Fibroblast of villous mesenchyme (primary cell): Measurements from ENCODE around the gene NHERF1. TPM values are rescaled to one million over a fixed set of nuclear protein-coding genes. Genes with fewer than 3 reads are reported as not detected.
A peak's percentile ranks its signal among the peaks of the same experiment; 100 is the strongest.

Experiments used
- DNase-seq: peaks from one replicate; pipeline ENCODE4 v3.0.0-alpha.2; 2010; ENCODE audit warnings: low read depth
- H3K4me3 ChIP-seq: 2 replicates; pipeline ENCODE4 v1.5.1; 2011; ENCODE audit warnings: low read depth, mild to moderate bottlenecking, low read length
- total RNA-seq: library from RNA; depleted of rRNA; stranded (reverse); fragments of >200 nt; gene quantifications from 2 replicates; pipeline ENCODE4 v1.2.3, GENCODE V29; 2012
- TF ChIP-seq, protein P1 (sequence below): IDR thresholded peaks from 2 replicates; pipeline ENCODE4 v1.5.1; 2012; ENCODE audit warnings: low read depth, mild to moderate bottlenecking, low read length; ENCODE audit not compliant: insufficient read depth

NHERF1 gene
- total RNA-seq, 1 donor = 20.7 TPM

GRCh38 chr17:74798239-74798707 lies 49.8 kb downstream of the NHERF1 start:
- no peak overlapping the region for H3K4me3 ChIP-seq
- TF ChIP-seq, protein P1, sequence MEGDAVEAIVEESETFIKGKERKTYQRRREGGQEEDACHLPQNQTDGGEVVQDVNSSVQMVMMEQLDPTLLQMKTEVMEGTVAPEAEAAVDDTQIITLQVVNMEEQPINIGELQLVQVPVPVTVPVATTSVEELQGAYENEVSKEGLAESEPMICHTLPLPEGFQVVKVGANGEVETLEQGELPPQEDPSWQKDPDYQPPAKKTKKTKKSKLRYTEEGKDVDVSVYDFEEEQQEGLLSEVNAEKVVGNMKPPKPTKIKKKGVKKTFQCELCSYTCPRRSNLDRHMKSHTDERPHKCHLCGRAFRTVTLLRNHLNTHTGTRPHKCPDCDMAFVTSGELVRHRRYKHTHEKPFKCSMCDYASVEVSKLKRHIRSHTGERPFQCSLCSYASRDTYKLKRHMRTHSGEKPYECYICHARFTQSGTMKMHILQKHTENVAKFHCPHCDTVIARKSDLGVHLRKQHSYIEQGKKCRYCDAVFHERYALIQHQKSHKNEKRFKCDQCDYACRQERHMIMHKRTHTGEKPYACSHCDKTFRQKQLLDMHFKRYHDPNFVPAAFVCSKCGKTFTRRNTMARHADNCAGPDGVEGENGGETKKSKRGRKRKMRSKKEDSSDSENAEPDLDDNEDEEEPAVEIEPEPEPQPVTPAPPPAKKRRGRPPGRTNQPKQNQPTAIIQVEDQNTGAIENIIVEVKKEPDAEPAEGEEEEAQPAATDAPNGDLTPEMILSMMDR = no peak
- peak; percentile 53 for DNase-seq

GRCh38 chr17:74799097-74799496 lies 50.7 kb downstream of the NHERF1 start:
- no peak overlapping the region for H3K4me3 ChIP-seq
- no peak for DNase-seq
- TF ChIP-seq, protein P1 = no peak

DNA sequence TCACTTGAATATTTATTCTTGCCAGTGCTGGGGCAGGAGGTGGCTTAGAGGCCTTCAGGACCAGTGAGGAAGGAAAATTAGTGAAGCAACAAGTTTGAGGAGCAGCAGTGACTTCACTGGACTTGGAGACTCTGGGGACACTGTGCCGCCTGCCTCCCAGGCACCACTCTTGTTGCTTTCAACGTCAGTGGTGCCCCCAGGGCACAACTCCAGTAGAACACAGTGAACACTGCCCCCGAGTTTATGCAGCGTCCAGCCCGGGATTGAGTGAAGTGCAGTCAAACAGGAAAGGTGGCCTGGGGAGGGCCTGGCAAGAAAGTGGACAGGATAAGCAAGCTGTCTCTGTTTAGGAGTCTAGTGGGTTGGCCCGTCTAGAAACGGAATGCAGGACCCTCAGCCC lies 52.1 kb downstream of the NHERF1 start:
- TF ChIP-seq, protein P1 = no peak
- no peak overlapping the region for H3K4me3 ChIP-seq
- no peak for DNase-seq

GRCh38 chr17:74801896-74802295 lies 53.5 kb downstream of the NHERF1 start:
- no peak for DNase-seq
- TF ChIP-seq, protein P1 = no peak
- H3K4me3 ChIP-seq = no peak overlapping the region

DNA sequence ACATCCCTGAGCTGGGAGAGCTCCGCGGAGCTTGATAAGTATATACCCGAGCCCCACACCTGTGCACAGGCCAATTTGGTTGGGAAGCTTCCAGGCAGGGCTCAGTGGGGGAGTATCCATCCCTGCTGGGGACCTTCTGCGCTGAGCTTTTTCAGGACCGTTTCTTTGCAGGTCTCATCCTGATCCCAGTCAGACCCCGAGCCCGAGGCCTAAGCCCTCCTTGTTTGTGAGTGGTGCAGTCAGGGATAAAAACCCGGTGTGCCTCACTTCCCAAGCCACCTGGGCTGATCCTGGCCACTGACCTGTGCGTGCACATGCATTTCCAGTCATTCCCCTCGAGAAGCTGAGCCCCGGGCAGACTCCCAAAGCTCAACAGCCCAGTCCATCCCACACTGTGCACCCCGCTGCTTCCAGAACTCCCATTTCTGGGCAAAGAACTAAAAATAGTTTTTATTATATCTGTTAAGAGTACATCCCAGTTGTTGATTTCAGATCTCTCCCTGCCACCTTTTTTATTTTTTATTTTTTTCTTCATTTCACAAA lies 55.0 kb downstream of the NHERF1 start:
- no peak for DNase-seq
- H3K4me3 ChIP-seq = no peak overlapping the region
- TF ChIP-seq, protein P1 = no peak

DNA sequence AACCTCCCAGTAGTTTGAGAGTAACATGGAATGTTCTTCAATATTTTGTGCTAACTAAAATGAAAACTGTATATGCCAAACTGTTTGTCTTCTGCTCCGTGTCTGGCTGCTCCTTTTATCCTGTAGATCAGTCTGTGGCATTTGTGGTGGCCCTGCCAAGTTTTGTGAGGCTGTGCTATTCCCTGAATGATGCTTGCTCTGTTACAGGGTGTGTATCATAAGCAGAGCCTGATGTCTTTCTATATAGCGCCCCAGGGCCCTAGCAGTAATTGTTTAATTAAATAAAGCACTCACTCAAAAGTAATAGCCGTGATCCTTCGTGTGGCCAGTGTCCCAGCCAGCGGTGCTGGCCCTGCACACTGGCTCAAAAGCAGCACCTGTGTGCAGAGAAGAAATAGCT lies 55.5 kb downstream of the NHERF1 start:
- no peak overlapping the region for H3K4me3 ChIP-seq
- TF ChIP-seq, protein P1 = no peak
- no peak for DNase-seq

GRCh38 chr17:74804683-74805082 lies 56.3 kb downstream of the NHERF1 start:
- H3K4me3 ChIP-seq = no peak overlapping the region
- TF ChIP-seq, protein P1 = no peak
- no peak for DNase-seq
